Stimulated activated CD8-positive, alpha-beta memory T cell treated with anti-CD3 and anti-CD28 coated beads, Interleukin-15, amount 100 ng/mL, for 1 hour (primary cell): ENCODE measurements around the gene TMED6.

Experiments used
- DNase-seq: peaks from one replicate; pipeline ENCODE4 v3.0.0-alpha.2; 2020; ENCODE audit warnings: low read depth

TMED6 gene

GRCh38 chr16:69324013-69324531, 27.5 kb downstream of the TMED6 start:
- no peak for DNase-seq

- DNase-seq: no peak
These were observed 28.2 kb downstream of the TMED6 start for GRCh38 chr16:69323415-69323814.

- no peak for DNase-seq
These were observed 29.2 kb downstream of the TMED6 start for GRCh38 chr16:69322343-69322742.

- DNase-seq: no peak
These were observed 30.5 kb downstream of the TMED6 start for GRCh38 chr16:69321080-69321479.

- DNase-seq: no peak
These were observed 30.9 kb downstream of the TMED6 start for GRCh38 chr16:69320740-69321073.

- no peak for DNase-seq
These were observed 31.5 kb downstream of the TMED6 start for GRCh38 chr16:69319826-69320739.

GRCh38 chr16:69319381-69319780, 32.2 kb downstream of the TMED6 start:
- no peak for DNase-seq

GRCh38 chr16:69318911-69319289, 32.7 kb downstream of the TMED6 start:
- DNase-seq: no peak

- DNase-seq: no peak
These were observed 33.2 kb downstream of the TMED6 start for GRCh38 chr16:69318177-69318910.

- DNase-seq: no peak
These were observed 35.0 kb downstream of the TMED6 start for GRCh38 chr16:69316595-69317034.

GRCh38 chr16:69315486-69316311, 35.9 kb downstream of the TMED6 start:
- DNase-seq: no peak

- DNase-seq: no peak
These were observed 37.1 kb downstream of the TMED6 start for GRCh38 chr16:69314534-69314933.

- no peak for DNase-seq
These were observed 38.1 kb downstream of the TMED6 start for GRCh38 chr16:69313469-69313868.

- DNase-seq: peak; percentile 4
These were observed 39.8 kb downstream of the TMED6 start for GRCh38 chr16:69311533-69312387.

GRCh38 chr16:69310653-69311532, 40.7 kb downstream of the TMED6 start, which contains the start of gene VPS4A:
Gene VPS4A, plus strand, starts transcription at chr16:69311350. Its CDS starts 162 bp downstream, at chr16:69311512.
- peak; percentile 94 for DNase-seq

GRCh38 chr16:69309316-69309715, 42.3 kb downstream of the TMED6 start:
- DNase-seq: no peak

GRCh38 chr16:69307856-69308255, 43.7 kb downstream of the TMED6 start:
- no peak for DNase-seq

GRCh38 chr16:69307091-69307490, 44.5 kb downstream of the TMED6 start:
- no peak for DNase-seq

- DNase-seq: no peak
These were observed 45.6 kb downstream of the TMED6 start for GRCh38 chr16:69306031-69306430.

- no peak for DNase-seq
These were observed 49.3 kb downstream of the TMED6 start for GRCh38 chr16:69302301-69302700.
